NCI-H1436 (cell line): Measurements from ENCODE around the gene MYCN.
"Not testable (repeated sequence)": the region's sequence is repeated elsewhere in the genome, so short reads cannot be mapped to it uniquely, and the experiment has no call there.

Source experiments
- DNase-seq: peaks from one replicate; lab custom pipeline; 2025; lab: John Stamatoyannopoulos, UW

MYCN gene

GRCh38 chr2:15957881-15958713 lies 17.7 kb downstream of the MYCN start:
- DNase-seq: no peak

- no peak for DNase-seq
These were observed 19.2 kb downstream of the MYCN start for GRCh38 chr2:15959331-15960153.

- DNase-seq: not testable (repeated sequence)
These were observed 19.8 kb downstream of the MYCN start for GRCh38 chr2:15960154-15960520.

DNA sequence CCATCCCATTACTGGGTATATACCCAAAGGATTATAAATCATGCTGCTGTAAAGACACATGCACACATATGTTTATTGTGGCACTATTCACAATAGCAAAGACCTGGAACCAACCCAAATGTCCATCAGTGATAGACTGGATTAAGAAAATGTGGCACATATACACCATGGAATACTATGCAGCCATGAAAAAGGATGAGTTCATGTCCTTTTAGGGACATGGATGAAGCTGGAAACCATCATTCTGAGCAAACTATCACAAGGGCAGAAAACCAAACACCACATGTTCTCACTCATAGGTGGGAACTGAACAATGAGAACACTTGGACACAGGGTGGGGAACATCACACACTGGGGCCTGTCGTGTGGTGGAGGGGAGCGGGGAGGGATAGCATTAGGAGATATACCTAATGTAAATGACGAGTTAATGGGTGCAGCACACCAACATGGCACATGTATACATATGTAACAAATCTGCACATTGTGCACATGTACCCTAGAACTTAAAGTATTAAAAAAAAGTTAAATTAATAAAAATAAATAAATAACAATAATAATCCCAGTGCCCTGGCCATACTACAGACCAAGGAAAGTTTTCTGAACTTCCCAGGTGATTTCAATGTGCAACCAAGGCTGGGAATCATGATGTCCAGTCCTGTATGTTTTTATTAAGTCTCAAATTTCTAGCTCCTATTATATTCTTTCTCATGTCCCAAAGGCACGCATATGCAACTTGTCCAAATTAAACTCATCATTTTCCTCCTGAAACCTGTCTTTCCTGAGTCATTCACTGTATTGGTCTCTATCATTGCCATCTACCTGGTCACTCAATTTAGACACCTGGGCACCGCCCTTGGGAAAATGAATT lies 23.0 kb downstream of the MYCN start:
- DNase-seq: not testable (repeated sequence)

- no peak for DNase-seq
These were observed 23.8 kb downstream of the MYCN start for GRCh38 chr2:15963977-15964670.

- DNase-seq: no peak
These were observed 24.7 kb downstream of the MYCN start for GRCh38 chr2:15964936-15965563.

- DNase-seq: no peak
These were observed 25.2 kb downstream of the MYCN start for GRCh38 chr2:15965564-15966019.

- no peak for DNase-seq
These were observed 27.3 kb downstream of the MYCN start for GRCh38 chr2:15967415-15968279.

DNA sequence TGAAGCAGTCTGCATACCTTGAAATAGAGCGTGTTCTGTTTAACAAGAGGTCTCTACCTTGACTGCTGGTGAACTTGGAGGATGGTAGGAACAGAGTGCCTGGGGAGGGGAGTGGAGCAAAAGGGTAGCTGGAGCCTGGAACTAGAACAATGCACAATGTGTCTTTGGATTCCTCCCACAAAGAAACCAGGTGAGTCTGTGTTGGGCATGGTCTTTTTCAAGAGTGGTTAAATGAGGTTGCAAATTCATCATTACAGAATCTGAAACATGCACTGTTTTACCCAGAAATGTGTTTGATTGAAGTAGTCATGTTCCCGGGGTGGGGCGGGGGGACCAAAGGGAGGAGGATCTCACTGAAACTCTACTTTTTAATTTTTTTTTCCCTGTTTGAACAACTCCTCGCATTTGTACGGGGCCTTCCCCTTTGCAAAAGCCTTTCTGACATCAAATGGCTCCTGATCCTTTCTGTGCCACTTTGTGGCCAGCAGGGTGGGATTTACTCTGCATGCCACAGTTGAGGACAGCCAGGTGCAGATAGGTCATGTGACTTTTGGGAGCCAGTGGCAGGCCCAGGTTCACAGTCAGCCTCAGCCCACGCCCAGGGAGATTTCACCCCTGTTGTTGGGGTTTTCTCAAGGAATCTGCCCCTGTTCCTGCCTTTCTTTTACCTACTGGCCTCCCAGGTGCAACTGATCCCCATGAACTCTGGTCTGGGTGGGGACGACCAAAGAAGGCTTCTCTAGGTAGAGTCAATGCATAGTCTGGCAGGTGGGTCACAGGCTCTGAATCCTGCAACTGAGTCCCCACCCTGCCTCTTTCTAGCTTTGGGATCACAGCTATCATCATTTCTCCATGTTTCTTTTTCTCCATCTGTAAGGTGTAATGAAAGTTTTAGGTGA lies 28.2 kb downstream of the MYCN start:
- no peak for DNase-seq

DNA sequence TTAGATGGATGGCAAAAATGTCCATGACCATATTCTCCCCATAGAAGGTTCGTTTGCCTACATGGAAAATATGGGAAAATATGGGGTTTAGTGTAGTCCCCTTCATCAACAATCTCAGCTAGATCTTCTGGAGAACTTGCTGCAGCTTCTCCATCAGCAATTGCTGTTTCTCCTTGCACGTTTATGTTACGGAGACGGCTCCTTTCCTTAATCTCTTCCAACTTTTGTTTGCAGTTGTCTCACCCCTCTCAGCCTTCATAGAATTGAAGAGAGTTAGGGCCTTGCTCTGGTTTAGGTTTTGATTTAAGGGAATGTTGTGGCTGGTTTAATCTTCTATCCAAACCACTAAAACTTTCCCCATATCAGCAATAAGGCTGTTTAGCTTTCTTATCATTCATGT lies 28.9 kb downstream of the MYCN start:
- no peak for DNase-seq

- no peak for DNase-seq
These were observed 30.4 kb downstream of the MYCN start for GRCh38 chr2:15970701-15971100.

GRCh38 chr2:15971351-15971750 lies 31.0 kb downstream of the MYCN start:
- DNase-seq: no peak

GRCh38 chr2:15971831-15972522 lies 31.6 kb downstream of the MYCN start:
- no peak for DNase-seq

DNA sequence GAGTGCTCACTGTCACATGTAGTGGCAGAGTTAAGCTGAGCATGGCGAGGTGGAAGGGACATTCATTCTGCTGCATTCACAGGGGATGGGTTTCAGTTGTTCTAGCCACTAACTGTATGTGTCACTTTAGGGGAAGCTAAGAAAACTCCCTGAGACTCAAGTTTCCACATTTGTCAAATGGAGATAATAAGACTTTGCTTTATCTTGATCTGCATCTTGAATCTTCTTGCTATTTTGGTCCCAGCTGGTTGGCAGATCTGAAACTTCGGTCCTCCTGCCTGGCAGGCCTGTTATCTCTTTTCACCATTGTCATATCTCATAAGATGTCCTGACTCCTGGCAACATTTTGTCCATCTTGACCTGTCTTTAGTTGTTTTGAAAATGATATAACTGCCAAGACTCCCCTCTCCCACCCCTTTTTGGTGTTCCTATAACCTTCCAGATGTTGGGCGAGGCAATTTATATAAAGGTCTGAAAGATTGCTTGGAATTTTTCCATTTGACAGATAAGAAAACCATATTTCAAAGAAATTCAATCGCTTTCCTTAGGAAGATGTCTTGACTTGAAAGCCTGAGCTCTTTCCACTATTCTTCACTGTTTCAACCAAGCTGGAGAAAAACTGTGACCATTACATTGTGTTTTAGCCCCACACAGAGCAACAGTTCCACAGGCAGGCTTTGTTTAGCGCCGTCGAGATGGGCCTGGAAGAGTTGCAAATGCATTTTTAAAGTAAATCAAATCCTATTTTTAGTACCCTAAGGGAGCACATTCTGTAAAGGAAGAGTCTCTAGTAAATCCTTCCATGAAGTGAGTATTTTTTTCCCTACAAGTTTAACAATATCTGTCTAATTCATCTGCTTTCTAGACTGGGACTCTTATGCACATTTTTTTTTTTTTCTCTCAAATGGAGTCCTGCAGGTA lies 33.4 kb downstream of the MYCN start:
- no peak for DNase-seq

DNA sequence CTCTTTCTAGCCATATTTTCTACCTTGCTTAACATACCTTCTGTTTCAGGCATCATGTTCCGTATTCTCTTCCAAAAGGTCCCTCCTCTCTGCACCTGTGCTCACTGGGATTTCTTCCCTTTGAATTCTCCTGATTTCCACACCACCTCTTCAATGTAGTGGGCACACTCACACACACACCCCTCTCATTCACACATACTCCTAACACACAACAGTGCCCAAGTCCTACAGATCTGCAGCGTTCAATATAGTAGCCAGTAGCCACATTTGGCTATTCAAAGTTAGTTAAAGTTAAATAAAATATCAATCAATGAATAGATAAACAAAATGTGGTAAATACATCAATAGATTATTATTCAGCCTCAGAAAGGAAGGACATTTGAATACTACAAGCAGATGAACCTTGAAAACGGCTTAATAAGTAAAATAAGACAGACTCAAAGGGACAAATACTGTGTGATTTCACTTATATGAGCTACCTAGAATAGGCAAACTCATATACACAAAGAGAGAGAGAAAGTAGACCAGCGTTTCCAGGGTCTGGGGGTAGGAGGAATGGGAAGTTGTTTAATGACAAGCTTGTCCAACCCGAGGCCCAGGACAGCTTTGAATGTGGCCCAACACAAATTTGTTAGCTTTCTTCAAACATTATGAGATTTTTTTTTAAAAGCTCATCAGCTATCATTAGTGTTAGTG lies 34.4 kb downstream of the MYCN start:
- no peak for DNase-seq

DNA sequence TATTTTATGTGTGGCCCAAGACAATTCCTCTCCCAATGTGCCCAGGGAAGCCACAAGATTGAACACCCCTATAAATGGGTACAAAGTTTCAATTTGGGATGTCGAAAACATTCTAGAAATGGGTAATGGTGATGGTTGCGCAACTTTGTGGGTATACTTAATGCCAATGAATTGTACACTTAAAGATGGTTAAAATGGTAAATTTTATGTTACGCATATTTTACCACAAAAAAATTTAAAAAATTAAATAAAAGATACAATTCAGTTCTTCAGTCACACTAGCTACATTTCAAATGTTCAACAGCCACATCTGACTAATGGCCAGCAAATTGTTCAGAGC lies 34.9 kb downstream of the MYCN start:
- no peak for DNase-seq

GRCh38 chr2:15975676-15976075 lies 35.3 kb downstream of the MYCN start:
- DNase-seq: no peak
